ENCODE results near the gene THYN1.

- TF ChIP-seq CTCF (IDR thresholded peaks at IDR 0.05) = no peak
- TF ChIP-seq POLR2A (IDR thresholded peaks at IDR 0.05) = no peak
Observed at GRCh38 chr11:134275188-134275533, 22.0 kb upstream of the THYN1 start.
